HepG2 (cell line): ENCODE measurements around the gene SF3A2. TPM values are rescaled to one million over a fixed set of nuclear protein-coding genes. Genes with fewer than 3 reads are reported as not detected.

Source experiments
- ARID5B ChIP-seq: IDR thresholded peaks from 2 replicates; pipeline ENCODE4 v1.4.0; 2020; ENCODE audit warnings: mild to moderate bottlenecking, missing genetic modification reagents
- DNMT3B ChIP-seq: conservative IDR thresholded peaks from 2 replicates; pipeline ENCODE4 v1.6.1; 2016; ENCODE audit warnings: missing biosample characterization, control low read depth
- DPF2 ChIP-seq: sonication (generic); formaldehyde crosslinking; IDR thresholded peaks from 2 replicates; pipeline ENCODE4 v1.4.0; 2020; ENCODE audit warnings: mild to moderate bottlenecking, low read depth, missing genetic modification reagents, borderline replicate concordance
- RXRB ChIP-seq: IDR thresholded peaks from 2 replicates; pipeline ENCODE4 v1.6.1; 2016; ENCODE audit warnings: borderline replicate concordance, missing genetic modification reagents, missing compliant biosample characterization
- SALL1 ChIP-seq: sonication (generic); formaldehyde crosslinking; IDR thresholded peaks from 2 replicates; pipeline ENCODE4 v1.8.0; 2022; ENCODE audit warnings: mild to moderate bottlenecking, missing genetic modification reagents
- USF2 ChIP-seq, 2 experiments: sonication (generic) in 1 of 2; formaldehyde crosslinking in 1 of 2; IDR thresholded peaks; 2 replicates each; pipeline versions ENCODE4 v1.5.1 to v1.6.1; 2011 to 2020; ENCODE audit warnings: borderline replicate concordance in 1 of 2, low read depth in 1 of 2, low read length in 1 of 2, mild to moderate bottlenecking in 1 of 2, missing genetic modification reagents in 1 of 2, moderate library complexity in 1 of 2
- YY1 ChIP-seq: IDR thresholded peaks from 2 replicates; pipeline ENCODE4 v1.6.1; 2011; ENCODE audit warnings: low read length, low read depth, moderate library complexity, mild to moderate bottlenecking; ENCODE audit not compliant: insufficient read depth, insufficient replicate concordance
- ZBTB46 ChIP-seq: sonication (generic); formaldehyde crosslinking; IDR thresholded peaks from 2 replicates; pipeline ENCODE4 v1.4.0; 2020; ENCODE audit warnings: mild to moderate bottlenecking, missing genetic modification reagents, borderline replicate concordance
- ZNF574 ChIP-seq: sonication (generic); formaldehyde crosslinking; IDR thresholded peaks from 2 replicates; pipeline ENCODE4 v1.4.0; 2020; ENCODE audit warnings: missing genetic modification reagents
- polyA plus RNA-seq, 8 experiments: library from polyadenylated mRNA; depleted of rRNA in 3 of 8; stranded (reverse) in 7 of 8; unstranded in 1 of 8; fragments of >200 nt; fragmentation: Illumina TruSeq in 4 of 8; extraction: Trizol in 4 of 8; gene quantifications; 2 replicates each; pipeline versions ENCODE4 v1.2.1 to v1.2.3, GENCODE V29; 2011 to 2016; ENCODE audit warnings: low read depth in 4 of 8, missing spikeins in 1 of 8, mixed read lengths in 1 of 8; ENCODE audit not compliant: insufficient read depth in 1 of 8
- total RNA-seq, 5 experiments: library from RNA; depleted of rRNA; stranded (reverse); fragments of >200 nt; fragmentation: Illumina TruSeq; extraction: Trizol; gene quantifications; 2 replicates each; pipeline ENCODE4 v1.2.3, GENCODE V29; 2016; ENCODE audit warnings: low read depth in 1 of 5

The SF3A2 gene
- total and polyA plus RNA-seq, 2 of the 13 experiments (the other 11 are each of a cell fraction or from before 2014, with no cell fraction given): 8.6 to 8.8 TPM

GRCh38 chr19:2288338-2288817 lies 51.8 kb downstream of the SF3A2 start (continued):
- TF ChIP-seq ZBTB46 (CRISPR knock-in tag) (peak; percentile 65; the same call in 1 of the 2 replicates), DPF2 (CRISPR knock-in tag) (peak; percentile 35; the same call in 1 of the 2 replicates), USF2 (IDR thresholded peaks at IDR 0.05; ENCODE audit: low read depth, low read length) (no peak), USF2 (CRISPR knock-in tag; IDR thresholded peaks at IDR 0.05; ENCODE audit: borderline replicate concordance) (no peak), DNMT3B (CRISPR knock-in tag) (no peak), RXRB (CRISPR knock-in tag) (peak; percentile 54; the same call in 1 of the 2 replicates), SALL1 (peak; percentile 67; the same call in 1 of the 2 replicates), ZNF574 (CRISPR knock-in tag) (no peak), ARID5B (CRISPR knock-in tag) (peak; percentile 33; the same call in 1 of the 2 replicates), YY1 (peak; percentile 78)
